Calu3 (cell line): Measurements from ENCODE around the gene RNF26. TPM values are rescaled to one million over a fixed set of nuclear protein-coding genes. Genes with fewer than 3 reads are reported as not detected.

Experiments
- BruUV-seq: library from RNA; stranded (reverse); fragments of 400-500 nt; replicated peaks from 2 replicates; lab custom pipeline; 2021; lab: Mats Ljungman, UMichigan
- CTCF ChIA-PET: fragments of 300-600 bp; sonication (Branson Sonifier 250); formaldehyde crosslinking; loops from one replicate; lab custom pipeline; 2022; ENCODE audit warnings: antibody characterized with exemption; lab: Charles Lee
- DNase-seq: peaks from one replicate; pipeline ENCODE4 v3.0.0; 2022
- H3K27ac Mint-ChIP-seq: one replicate; pipeline ENCODE4 v1.8.0; 2022; ENCODE audit warnings: mixed read lengths; ENCODE audit not compliant: unreplicated experiment
- H3K27me3 Mint-ChIP-seq: one replicate; pipeline ENCODE4 v1.8.0; 2022; ENCODE audit warnings: mixed read lengths; ENCODE audit not compliant: unreplicated experiment
- H3K36me3 Mint-ChIP-seq: one replicate; pipeline ENCODE4 v1.8.0; 2022; ENCODE audit warnings: mild to moderate bottlenecking, moderate library complexity, mixed read lengths; ENCODE audit not compliant: insufficient read depth, unreplicated experiment
- H3K4me1 Mint-ChIP-seq: one replicate; pipeline ENCODE4 v1.8.0; 2022; ENCODE audit warnings: mild to moderate bottlenecking, low read depth, mixed read lengths; ENCODE audit not compliant: unreplicated experiment
- H3K4me3 Mint-ChIP-seq: one replicate; pipeline ENCODE4 v1.8.0; 2022; ENCODE audit warnings: mild to moderate bottlenecking, low read depth, moderate library complexity, mixed read lengths; ENCODE audit not compliant: unreplicated experiment
- H3K9me3 Mint-ChIP-seq: one replicate; pipeline ENCODE4 v1.8.0; 2022; ENCODE audit warnings: low read depth, mixed read lengths; ENCODE audit not compliant: unreplicated experiment
- intact Hi-C: fragments of 100-400 bp; cut with micrococcal nuclease; formaldehyde crosslinking; loops from one replicate; pipeline ENCODE4 v1.10.0; 2022; ENCODE audit not compliant: unreplicated experiment
- total RNA-seq: library from RNA; stranded (reverse); gene quantifications from 2 replicates; pipeline ENCODE4 v1.2.3, GENCODE V29; 2022
- TF ChIP-seq, protein P1 (sequence below): fragments of 200-600 bp; IDR thresholded peaks from one replicate; pipeline ENCODE4 v1.8.0; 2022; ENCODE audit warnings: antibody characterized with exemption; ENCODE audit not compliant: unreplicated experiment

RNF26 gene
- total RNA-seq, 1 experiment from 2014 or later, result 31.8 TPM

DNA sequence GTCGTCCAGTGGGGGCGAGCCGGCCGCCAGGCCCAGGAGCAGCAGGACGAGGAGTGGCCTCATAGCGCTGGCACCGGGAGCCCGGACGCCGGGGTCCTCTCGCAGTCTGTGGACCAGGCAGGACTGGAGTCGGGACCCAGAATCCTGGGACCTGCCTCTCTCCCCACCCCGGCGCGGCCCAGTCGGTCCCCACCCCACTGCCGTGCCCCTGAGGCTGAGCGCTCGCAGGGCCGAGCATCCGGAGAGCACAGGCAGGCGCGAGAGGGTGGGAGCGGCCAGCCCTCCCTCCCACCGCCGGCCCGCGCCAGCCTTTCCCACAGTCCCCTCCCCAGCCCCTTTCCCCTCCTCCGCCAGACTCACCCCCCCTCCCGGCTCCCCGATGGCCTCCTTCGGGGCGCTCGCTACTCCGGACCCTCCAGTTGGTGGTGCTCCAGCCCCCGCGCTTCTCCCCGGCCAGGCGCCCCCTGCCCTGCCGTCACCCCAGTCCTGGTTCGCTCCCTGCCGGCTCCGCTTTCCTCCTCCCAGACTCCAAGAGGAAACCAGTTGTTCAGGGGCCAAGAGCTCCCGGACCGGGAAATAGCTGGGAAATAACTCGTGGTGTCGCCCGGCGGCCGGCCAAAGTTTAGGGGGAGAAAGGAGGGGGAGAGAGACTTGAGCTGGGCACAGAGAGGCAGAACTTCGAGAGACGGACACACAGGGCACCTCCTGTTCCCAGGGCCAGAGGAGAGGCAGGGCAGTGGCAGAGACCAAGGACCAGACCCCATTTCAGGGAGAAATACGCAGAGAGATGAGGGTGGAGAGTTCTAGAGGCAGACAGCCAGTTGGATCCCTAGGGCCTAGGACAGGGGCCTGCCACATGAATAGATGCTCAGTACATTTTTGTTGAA is 6.3 kb downstream of the RNF26 start, which contains the start of gene C1QTNF5:
TSS of gene C1QTNF5 (minus strand) at position 549 of the 887 bp plus-strand sequence. CDS start at position 63, 486 bp downstream.
- peaks cover 19% of the 10 kb centered on the region for H3K36me3 Mint-ChIP-seq
- H3K27ac Mint-ChIP-seq, result no peak within 1 kb of the TSS
- DNase-seq, result no peak
- H3K27me3 Mint-ChIP-seq, result peaks cover 50% of the 10 kb centered on the region
- TF ChIP-seq, protein P1, sequence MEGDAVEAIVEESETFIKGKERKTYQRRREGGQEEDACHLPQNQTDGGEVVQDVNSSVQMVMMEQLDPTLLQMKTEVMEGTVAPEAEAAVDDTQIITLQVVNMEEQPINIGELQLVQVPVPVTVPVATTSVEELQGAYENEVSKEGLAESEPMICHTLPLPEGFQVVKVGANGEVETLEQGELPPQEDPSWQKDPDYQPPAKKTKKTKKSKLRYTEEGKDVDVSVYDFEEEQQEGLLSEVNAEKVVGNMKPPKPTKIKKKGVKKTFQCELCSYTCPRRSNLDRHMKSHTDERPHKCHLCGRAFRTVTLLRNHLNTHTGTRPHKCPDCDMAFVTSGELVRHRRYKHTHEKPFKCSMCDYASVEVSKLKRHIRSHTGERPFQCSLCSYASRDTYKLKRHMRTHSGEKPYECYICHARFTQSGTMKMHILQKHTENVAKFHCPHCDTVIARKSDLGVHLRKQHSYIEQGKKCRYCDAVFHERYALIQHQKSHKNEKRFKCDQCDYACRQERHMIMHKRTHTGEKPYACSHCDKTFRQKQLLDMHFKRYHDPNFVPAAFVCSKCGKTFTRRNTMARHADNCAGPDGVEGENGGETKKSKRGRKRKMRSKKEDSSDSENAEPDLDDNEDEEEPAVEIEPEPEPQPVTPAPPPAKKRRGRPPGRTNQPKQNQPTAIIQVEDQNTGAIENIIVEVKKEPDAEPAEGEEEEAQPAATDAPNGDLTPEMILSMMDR, result no peak
- BruUV-seq, result no TSS peak
- intact Hi-C loops, result no loop called here
- peak within 1 kb of the TSS; percentile 54 for H3K4me3 Mint-ChIP-seq
- H3K9me3 Mint-ChIP-seq, result no peaks in the 10 kb centered on the region
- H3K4me1 Mint-ChIP-seq, result peaks cover 8% of the 10 kb centered on the region
- CTCF ChIA-PET, result interaction anchor here (0.6 to 2.7 kb wide), 8 partner anchors 25 to 732 kb away, joined by 3 to 11 read pairs (median 4); partner anchors contain the start of gene VPS11

GRCh38 chr11:119341222-119342022 is 7.1 kb downstream of the RNF26 start:
- Mint-ChIP-seq H3K27me3 (peaks cover 58% of the 10 kb centered on the region), H3K4me3 (peak overlapping the region; percentile 54), H3K27ac (no peak overlapping the region), H3K4me1 (peaks cover 8% of the 10 kb centered on the region), H3K9me3 (no peaks in the 10 kb centered on the region), H3K36me3 (peaks cover 12% of the 10 kb centered on the region)
- BruUV-seq, result no TSS peak
- DNase-seq, result no peak
- TF ChIP-seq, protein P1, result no peak
- CTCF ChIA-PET, result interaction anchor here (0.7 kb wide), 1 partner anchor 733 kb away, joined by 11 read pairs; no protein-coding TSS in a partner anchor
- intact Hi-C loops, result no loop called here

DNA sequence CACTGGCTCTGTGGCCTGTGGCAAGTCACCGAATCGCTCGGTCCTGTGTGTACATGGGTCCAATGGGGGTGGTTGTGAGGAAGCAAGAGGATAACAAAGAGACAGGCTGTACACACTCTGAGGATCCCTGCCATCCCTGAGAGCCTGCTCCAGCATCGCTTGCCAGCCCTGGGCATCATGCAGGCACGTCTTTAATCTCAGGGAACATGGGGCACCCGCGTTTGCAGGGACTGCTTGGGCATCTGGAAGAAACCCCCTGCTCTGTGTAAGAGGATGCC is 7.6 kb downstream of the RNF26 start:
- H3K4me3 Mint-ChIP-seq, result no peak overlapping the region
- intact Hi-C loops, result no loop called here
- peaks cover 10% of the 10 kb centered on the region for H3K36me3 Mint-ChIP-seq
- H3K27ac Mint-ChIP-seq, result no peak overlapping the region
- no peaks in the 10 kb centered on the region for H3K9me3 Mint-ChIP-seq
- H3K4me1 Mint-ChIP-seq, result peaks cover 8% of the 10 kb centered on the region
- peaks cover 63% of the 10 kb centered on the region for H3K27me3 Mint-ChIP-seq
- CTCF ChIA-PET, result no interaction called here
- no peak for DNase-seq
- TF ChIP-seq, protein P1, result no peak
- no TSS peak for BruUV-seq

DNA sequence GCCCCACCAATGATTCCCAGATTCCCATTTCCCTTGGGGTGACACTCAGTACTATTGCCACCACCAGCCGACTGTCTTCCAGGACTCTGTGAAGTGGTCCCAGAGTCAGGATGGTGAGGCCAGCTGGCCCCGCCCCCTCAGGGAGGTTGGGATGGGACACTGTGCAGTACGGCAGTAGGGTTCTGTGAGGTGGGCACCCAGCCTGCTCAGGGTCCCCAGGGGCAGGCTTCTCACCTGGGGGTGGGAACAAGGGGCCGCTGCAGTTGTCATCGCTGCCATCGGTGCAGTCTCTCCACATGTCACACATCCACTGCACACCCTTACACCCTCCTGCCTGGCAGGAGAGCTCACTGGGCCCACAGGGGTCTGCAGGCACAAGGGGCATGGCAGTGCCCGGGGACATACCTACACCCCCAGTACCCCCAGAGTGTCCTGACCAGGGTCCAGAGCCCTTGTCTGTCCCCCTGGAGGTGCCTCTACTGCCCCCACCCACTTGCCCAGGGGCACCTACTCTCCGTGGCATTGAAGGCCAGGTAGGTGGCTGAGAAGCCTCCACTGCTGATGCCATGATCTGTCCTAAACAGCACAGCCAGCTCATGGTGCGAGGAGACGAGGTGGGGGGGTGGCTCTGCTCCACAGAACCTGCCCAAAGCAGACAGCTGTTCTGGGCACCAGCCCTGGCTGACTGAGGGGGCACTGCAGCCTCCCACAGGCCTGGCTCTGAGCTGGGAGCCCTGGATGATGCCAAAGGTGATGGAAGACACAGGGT is 8.2 kb downstream of the RNF26 start:
- TF ChIP-seq, protein P1, result no peak
- no TSS peak for BruUV-seq
- H3K27me3 Mint-ChIP-seq, result peaks cover 69% of the 10 kb centered on the region
- H3K4me1 Mint-ChIP-seq, result peaks cover 8% of the 10 kb centered on the region
- CTCF ChIA-PET, result no interaction called here
- peaks cover 10% of the 10 kb centered on the region for H3K36me3 Mint-ChIP-seq
- no peak overlapping the region for H3K4me3 Mint-ChIP-seq
- H3K9me3 Mint-ChIP-seq, result no peaks in the 10 kb centered on the region
- intact Hi-C loops, result no loop called here
- no peak for DNase-seq
- H3K27ac Mint-ChIP-seq, result no peak overlapping the region
